Effector memory CD8-positive, alpha-beta T cell (primary cell): ENCODE data around the gene ITPR3.
A peak's percentile ranks its signal among the peaks of the same experiment; 100 is the strongest.
"Not testable (repeated sequence)": the region's sequence is repeated elsewhere in the genome, so short reads cannot be mapped to it uniquely, and the experiment has no call there.

Experiments
- ATAC-seq: fragments of 150-1000 bp; cut with Tn5 transposase; replicated peaks from 2 replicates; pipeline ENCODE4 v1.10.0; 2021; ENCODE audit warnings: mild to moderate bottlenecking, moderate library complexity
- DNase-seq, 3 experiments: peaks; one replicate each; pipeline ENCODE4 v3.0.0; 2021
- H3K27ac Mint-ChIP-seq, 2 donors: one replicate each; pipeline ENCODE4 v1.8.0; 2022; ENCODE audit warnings: mild to moderate bottlenecking in 2 of 2, mixed read lengths in 2 of 2, moderate library complexity in 2 of 2
- H3K27me3 Mint-ChIP-seq, 2 donors: one replicate each; pipeline ENCODE4 v1.8.0; 2022; ENCODE audit warnings: mixed read lengths in 2 of 2
- H3K36me3 Mint-ChIP-seq: one replicate; pipeline ENCODE4 v1.8.0; 2022; ENCODE audit warnings: mild to moderate bottlenecking, moderate library complexity, mixed read lengths; ENCODE audit not compliant: insufficient read depth
- H3K4me1 Mint-ChIP-seq, 2 donors: one replicate each; pipeline ENCODE4 v1.8.0; 2022; ENCODE audit warnings: low read depth in 2 of 2, mixed read lengths in 2 of 2
- H3K4me3 Mint-ChIP-seq, 2 donors: one replicate each; pipeline ENCODE4 v1.8.0; 2022; ENCODE audit warnings: mild to moderate bottlenecking in 2 of 2, mixed read lengths in 2 of 2, moderate library complexity in 2 of 2
- H3K9me3 Mint-ChIP-seq, 2 donors: one replicate each; pipeline ENCODE4 v1.8.0; 2022; ENCODE audit warnings: mixed read lengths in 2 of 2

The ITPR3 gene

GRCh38 chr6:33596894-33597293 lies 24.2 kb upstream of the ITPR3 start:
- H3K9me3 Mint-ChIP-seq, H3K36me3 Mint-ChIP-seq, H3K4me3 Mint-ChIP-seq, DNase-seq, H3K27me3 Mint-ChIP-seq: not testable (repeated sequence)
- Mint-ChIP-seq H3K4me1 (peaks cover 15 to 19% of the 10 kb centered on the region in 2 donors), H3K27ac (peak overlapping the region; percentile 79 to 83)
- ATAC-seq: peak; percentile 46

GRCh38 chr6:33597551-33598322 lies 23.4 kb upstream of the ITPR3 start:
- DNase-seq: no peak
- Mint-ChIP-seq H3K9me3 (no peaks in the 10 kb centered on the region), H3K4me3 (no peak overlapping the region), H3K4me1 (peaks cover 8 to 13% of the 10 kb centered on the region in 2 donors), H3K27ac (no peak overlapping the region), H3K27me3 (peaks cover 0 to 9% of the 10 kb centered on the region in 2 donors), H3K36me3 (peaks cover 3% of the 10 kb centered on the region)
- ATAC-seq: no peak

- peaks cover 0 to 5% of the 10 kb centered on the region in 2 donors for H3K4me1 Mint-ChIP-seq
- H3K36me3 Mint-ChIP-seq: peaks cover 3% of the 10 kb centered on the region
- H3K27me3 Mint-ChIP-seq: peaks cover 0 to 23% of the 10 kb centered on the region in 2 donors
- no peak overlapping the region for H3K4me3 Mint-ChIP-seq
- H3K9me3 Mint-ChIP-seq: no peaks in the 10 kb centered on the region
- no peak overlapping the region for H3K27ac Mint-ChIP-seq
- no peak for ATAC-seq
- no peak for DNase-seq
These were observed 21.6 kb upstream of the ITPR3 start for GRCh38 chr6:33599413-33599938.

- DNase-seq (no peak), ATAC-seq (no peak)
- no peaks in the 10 kb centered on the region for H3K36me3 Mint-ChIP-seq
- no peak overlapping the region for H3K27ac Mint-ChIP-seq
- H3K9me3 Mint-ChIP-seq: no peaks in the 10 kb centered on the region
- no peak overlapping the region for H3K4me3 Mint-ChIP-seq
- H3K27me3 Mint-ChIP-seq: peaks cover 0 to 23% of the 10 kb centered on the region in 2 donors
- H3K4me1 Mint-ChIP-seq: peaks cover 0 to 5% of the 10 kb centered on the region in 2 donors
These were observed 20.4 kb upstream of the ITPR3 start for GRCh38 chr6:33600761-33601160.

GRCh38 chr6:33602180-33602579 lies 18.9 kb upstream of the ITPR3 start:
- ATAC-seq: no peak
- H3K27me3 Mint-ChIP-seq: peaks cover 0 to 23% of the 10 kb centered on the region in 2 donors
- no peak overlapping the region for H3K4me3 Mint-ChIP-seq
- H3K4me1 Mint-ChIP-seq: peaks cover 0 to 1% of the 10 kb centered on the region in 2 donors
- H3K9me3 Mint-ChIP-seq: no peaks in the 10 kb centered on the region
- no peak overlapping the region for H3K27ac Mint-ChIP-seq
- no peaks in the 10 kb centered on the region for H3K36me3 Mint-ChIP-seq
- no peak for DNase-seq

GRCh38 chr6:33604941-33605854 lies 15.9 kb upstream of the ITPR3 start:
- H3K36me3 Mint-ChIP-seq: no peaks in the 10 kb centered on the region
- H3K4me3 Mint-ChIP-seq: no peak overlapping the region
- H3K9me3 Mint-ChIP-seq: no peaks in the 10 kb centered on the region
- DNase-seq (no peak), ATAC-seq (no peak)
- no peak overlapping the region for H3K27ac Mint-ChIP-seq
- peaks cover 0 to 29% of the 10 kb centered on the region in 2 donors for H3K27me3 Mint-ChIP-seq
- H3K4me1 Mint-ChIP-seq: no peaks in the 10 kb centered on the region

- no peak overlapping the region for H3K27ac Mint-ChIP-seq
- no peaks in the 10 kb centered on the region for H3K9me3 Mint-ChIP-seq
- ATAC-seq: no peak
- no peak overlapping the region for H3K4me3 Mint-ChIP-seq
- peaks cover 0 to 32% of the 10 kb centered on the region in 2 donors for H3K27me3 Mint-ChIP-seq
- DNase-seq: no peak
- no peaks in the 10 kb centered on the region for H3K4me1 Mint-ChIP-seq
- no peaks in the 10 kb centered on the region for H3K36me3 Mint-ChIP-seq
These were observed 14.5 kb upstream of the ITPR3 start for GRCh38 chr6:33606642-33607041.

- ATAC-seq (no peak), DNase-seq (no peak)
- H3K36me3 Mint-ChIP-seq: no peaks in the 10 kb centered on the region
- no peaks in the 10 kb centered on the region for H3K4me1 Mint-ChIP-seq
- H3K9me3 Mint-ChIP-seq: no peaks in the 10 kb centered on the region
- H3K4me3 Mint-ChIP-seq: no peak overlapping the region
- H3K27me3 Mint-ChIP-seq: peaks cover 0 to 28% of the 10 kb centered on the region in 2 donors
- no peak overlapping the region for H3K27ac Mint-ChIP-seq
These were observed 13.9 kb upstream of the ITPR3 start for GRCh38 chr6:33607126-33607783.

GRCh38 chr6:33607784-33608161 lies 13.3 kb upstream of the ITPR3 start:
- ATAC-seq (peak; percentile 69), DNase-seq (no peak)
- Mint-ChIP-seq H3K27me3 (peaks cover 0 to 23% of the 10 kb centered on the region in 2 donors), H3K4me3 (no peak overlapping the region), H3K4me1 (no peaks in the 10 kb centered on the region), H3K9me3 (no peaks in the 10 kb centered on the region), H3K36me3 (no peaks in the 10 kb centered on the region), H3K27ac (no peak overlapping the region)

GRCh38 chr6:33609019-33609418 lies 12.1 kb upstream of the ITPR3 start:
- Mint-ChIP-seq H3K36me3 (no peaks in the 10 kb centered on the region), H3K27ac (no peak overlapping the region), H3K4me1 (no peaks in the 10 kb centered on the region), H3K27me3 (peaks cover 0 to 10% of the 10 kb centered on the region in 2 donors), H3K9me3 (no peaks in the 10 kb centered on the region), H3K4me3 (no peak overlapping the region)
- no peak for DNase-seq
- no peak for ATAC-seq

- H3K27ac Mint-ChIP-seq: no peak overlapping the region
- no peaks in the 10 kb centered on the region for H3K9me3 Mint-ChIP-seq
- no peak overlapping the region for H3K4me3 Mint-ChIP-seq
- DNase-seq (no peak), ATAC-seq (no peak)
- peaks cover 0 to 9% of the 10 kb centered on the region in 2 donors for H3K27me3 Mint-ChIP-seq
- no peaks in the 10 kb centered on the region for H3K4me1 Mint-ChIP-seq
- H3K36me3 Mint-ChIP-seq: no peaks in the 10 kb centered on the region
These were observed 11.6 kb upstream of the ITPR3 start for GRCh38 chr6:33609528-33609927.

- no peaks in the 10 kb centered on the region for H3K36me3 Mint-ChIP-seq
- no peaks in the 10 kb centered on the region for H3K9me3 Mint-ChIP-seq
- H3K4me1 Mint-ChIP-seq: no peaks in the 10 kb centered on the region
- peaks cover 0 to 9% of the 10 kb centered on the region in 2 donors for H3K27me3 Mint-ChIP-seq
- H3K4me3 Mint-ChIP-seq: no peak overlapping the region
- DNase-seq (no peak), ATAC-seq (no peak)
- peak overlapping the region in 1 of 2 donors; percentile 64 for H3K27ac Mint-ChIP-seq
These were observed 11.1 kb upstream of the ITPR3 start for GRCh38 chr6:33610067-33610466.
